GM12872 (cell line): ENCODE data around the gene ARSD.

Experiments used
- CTCF ChIP-seq: IDR thresholded peaks from 3 replicates; pipeline ENCODE4 v1.5.1; 2011; ENCODE audit warnings: low read depth, mild to moderate bottlenecking, low read length, moderate library complexity; ENCODE audit not compliant: insufficient read depth

Gene ARSD

GRCh38 chrX:2902841-2903240 is 26.3 kb downstream of the ARSD start:
- TF ChIP-seq CTCF, result no peak

- TF ChIP-seq CTCF, result no peak
These were observed 27.6 kb downstream of the ARSD start for GRCh38 chrX:2901367-2902036.

GRCh38 chrX:2898846-2899512 is 30.2 kb downstream of the ARSD start:
- TF ChIP-seq CTCF, result no peak

GRCh38 chrX:2897311-2897689 is 31.8 kb downstream of the ARSD start:
- TF ChIP-seq CTCF, result no peak

- TF ChIP-seq CTCF, result no peak
These were observed 34.2 kb downstream of the ARSD start for GRCh38 chrX:2894885-2895292.

GRCh38 chrX:2892816-2893215 is 36.3 kb downstream of the ARSD start:
- TF ChIP-seq CTCF, result no peak

GRCh38 chrX:2889706-2890490 is 39.2 kb downstream of the ARSD start:
- TF ChIP-seq CTCF, result peak; percentile 38
